Mesenchymal stem cell (in vitro differentiated cells and primary cell): ENCODE measurements around the gene POU4F3. TPM values are rescaled to one million over a fixed set of nuclear protein-coding genes. Genes with fewer than 3 reads are reported as not detected.

Source experiments
- DNase-seq: peaks from one replicate; pipeline ENCODE4 v3.0.0-alpha.2; 2013
- H2AFZ ChIP-seq: one replicate; pipeline ENCODE4 v1.6.1; 2013; ENCODE audit warnings: low read depth, mild to moderate bottlenecking, control low read depth, inconsistent platforms, low read length, moderate library complexity
- H2AK5ac ChIP-seq: 2 replicates; pipeline ENCODE4 v1.6.1; 2013; ENCODE audit warnings: low read length, moderate library complexity, mild to moderate bottlenecking, inconsistent platforms; ENCODE audit not compliant: severe bottlenecking
- H2BK120ac ChIP-seq: one replicate; pipeline ENCODE4 v1.6.1; 2013; ENCODE audit warnings: low read depth, mild to moderate bottlenecking, inconsistent platforms, low read length, moderate library complexity
- H2BK12ac ChIP-seq, 2 experiments: one replicate each; pipeline ENCODE4 v1.6.1; 2013; ENCODE audit warnings: inconsistent platforms in 2 of 2, low read length in 2 of 2, mild to moderate bottlenecking in 2 of 2, moderate library complexity in 2 of 2, control low read depth in 1 of 2
- H2BK15ac ChIP-seq: one replicate; pipeline ENCODE4 v1.6.1; 2013; ENCODE audit warnings: mild to moderate bottlenecking, low read depth, inconsistent platforms; ENCODE audit not compliant: poor library complexity, severe bottlenecking
- H2BK5ac ChIP-seq: 2 replicates; pipeline ENCODE4 v1.6.1; 2013; ENCODE audit warnings: low read depth, mild to moderate bottlenecking, low read length, control low read depth, inconsistent platforms; ENCODE audit not compliant: poor library complexity, severe bottlenecking
- H3K14ac ChIP-seq, 2 experiments: one replicate each; pipeline ENCODE4 v1.6.1; 2013; ENCODE audit warnings: inconsistent platforms in 2 of 2, low read length in 2 of 2, control low read depth in 1 of 2, mild to moderate bottlenecking in 1 of 2, moderate library complexity in 1 of 2
- H3K18ac ChIP-seq, 2 experiments: one replicate each; pipeline ENCODE4 v1.6.1; 2013; ENCODE audit warnings: inconsistent platforms in 2 of 2, low read length in 2 of 2, control low read depth in 1 of 2, low read depth in 1 of 2, mild to moderate bottlenecking in 1 of 2
- H3K23ac ChIP-seq, 2 experiments: one replicate each; pipeline ENCODE4 v1.6.1; 2013; ENCODE audit warnings: inconsistent platforms in 2 of 2, low read length in 2 of 2, mild to moderate bottlenecking in 2 of 2, moderate library complexity in 2 of 2, control low read depth in 1 of 2
- H3K27ac ChIP-seq: 2 replicates; pipeline ENCODE4 v1.5.1; 2013; ENCODE audit warnings: mild to moderate bottlenecking, moderate library complexity, low read length, control low read depth, inconsistent platforms; ENCODE audit not compliant: poor library complexity, severe bottlenecking
- H3K27me3 ChIP-seq, 2 experiments: 2 replicates each; pipeline versions ENCODE4 v1.6.1 to v1.7.0; 2013; ENCODE audit warnings: low read length in 2 of 2, mild to moderate bottlenecking in 2 of 2, moderate library complexity in 2 of 2, control low read depth in 1 of 2, inconsistent platforms in 1 of 2; ENCODE audit not compliant: control insufficient read depth in 1 of 2, insufficient read depth in 1 of 2
- H3K36me3 ChIP-seq, 2 experiments: 2 replicates each; pipeline versions ENCODE4 v1.6.1 to v1.7.0; 2013; ENCODE audit warnings: low read length in 2 of 2, control low read depth in 1 of 2, inconsistent platforms in 1 of 2, low read depth in 1 of 2, mild to moderate bottlenecking in 1 of 2; ENCODE audit not compliant: insufficient read depth in 2 of 2, control insufficient read depth in 1 of 2
- H3K4ac ChIP-seq, 2 experiments: one replicate each; pipeline ENCODE4 v1.6.1; 2013; ENCODE audit warnings: inconsistent platforms in 2 of 2, low read length in 2 of 2, mild to moderate bottlenecking in 2 of 2, moderate library complexity in 2 of 2, control low read depth in 1 of 2, low read depth in 1 of 2
- H3K4me1 ChIP-seq: 2 replicates; pipeline ENCODE4 v1.6.1; 2013; ENCODE audit warnings: low read depth, low read length, control low read depth; ENCODE audit not compliant: control insufficient read depth, insufficient read depth
- H3K4me2 ChIP-seq: 2 replicates; pipeline ENCODE4 v1.6.1; 2013; ENCODE audit warnings: low read length, mild to moderate bottlenecking, inconsistent platforms; ENCODE audit not compliant: poor library complexity, severe bottlenecking
- H3K4me3 ChIP-seq, 2 experiments: 2 replicates each; pipeline versions ENCODE4 v1.5.1 to v1.7.0; 2013; ENCODE audit warnings: low read length in 2 of 2, mild to moderate bottlenecking in 2 of 2, control low read depth in 1 of 2, low read depth in 1 of 2; ENCODE audit not compliant: insufficient read depth in 1 of 2
- H3K79me1 ChIP-seq: replicated peaks from 2 replicates; pipeline ENCODE4 v1.6.1; 2013; ENCODE audit warnings: mild to moderate bottlenecking, control low read depth, low read length, inconsistent platforms; ENCODE audit not compliant: poor library complexity, severe bottlenecking
- H3K9ac ChIP-seq: 2 replicates; pipeline ENCODE4 v1.7.0; 2013; ENCODE audit warnings: mild to moderate bottlenecking, low read length, moderate library complexity
- H3K9me3 ChIP-seq: 2 replicates; pipeline ENCODE4 v1.7.0; 2013; ENCODE audit warnings: mild to moderate bottlenecking, low read length; ENCODE audit not compliant: control insufficient read depth
- H4K8ac ChIP-seq: one replicate; pipeline ENCODE4 v1.6.1; 2013; ENCODE audit warnings: inconsistent platforms, mild to moderate bottlenecking, low read length, moderate library complexity
- H4K91ac ChIP-seq: one replicate; pipeline ENCODE4 v1.6.1; 2013; ENCODE audit warnings: mild to moderate bottlenecking, low read length, inconsistent platforms
- WGBS: methylation state at CpG from one replicate; pipeline ENCODE4 v1.1.7; 2013; ENCODE audit warnings: mixed read lengths; 5-methylcytosine and 5-hydroxymethylcytosine counted together
- polyA plus RNA-seq, 2 experiments: library from polyadenylated mRNA; stranded (reverse); fragments of 200-250 nt; gene quantifications; one replicate each; pipeline ENCODE4 v1.2.3, GENCODE V29; 2013

The POU4F3 gene
- polyA plus RNA-seq (2013, experiment 1 of 2): 0.06 TPM
- polyA plus RNA-seq (2013, experiment 2 of 2): 0.05 TPM

- Histone ChIP-seq H4K8ac (no peak within 1 kb of the TSS), H3K27ac (no peak within 1 kb of the TSS), H4K91ac (no peak within 1 kb of the TSS), H3K9me3 (peaks cover 5% of the 10 kb centered on the region), H3K14ac (no peak within 1 kb of the TSS), H3K4me3 (peak within 1 kb of the TSS in 1 of 2 experiments; percentile 8), H3K27me3 (peaks cover 99% of the 10 kb centered on the region in 2 experiments), H2BK5ac (no peak within 1 kb of the TSS), H2AK5ac (no peak within 1 kb of the TSS), H2BK12ac (no peak within 1 kb of the TSS), H3K9ac (no peak within 1 kb of the TSS), H3K18ac (no peak within 1 kb of the TSS), H2AFZ (peak within 1 kb of the TSS; percentile 42), H3K36me3 (no peaks in the 10 kb centered on the region), H3K4me1 (peaks cover 26% of the 10 kb centered on the region), H3K4me2 (no peak within 1 kb of the TSS), H2BK120ac (no peak within 1 kb of the TSS), H2BK15ac (no peak within 1 kb of the TSS), H3K4ac (no peak within 1 kb of the TSS), H3K23ac (no peak within 1 kb of the TSS), H3K79me1 (no peaks in the 10 kb centered on the region)
- no peak for DNase-seq
- 2% methylated on average over 66 of the region's 70 CpGs for WGBS
Measured at GRCh38 chr5:146338774-146339714, at the start of gene POU4F3. Gene POU4F3 (plus strand): TSS chr5:146338839. CDS start chr5:146339113, 274 bp downstream.

GRCh38 chr5:146290318-146290717 is 48.3 kb upstream of the POU4F3 start:
- Histone ChIP-seq H3K18ac (no peak overlapping the region), H2BK120ac (no peak overlapping the region)

GRCh38 chr5:146291421-146292074 is 47.1 kb upstream of the POU4F3 start:
- WGBS: 39% methylated on average over 3 of the region's 5 CpGs

More at GRCh38 chr5:146290318-146290717, 48.3 kb upstream of the POU4F3 start:
- Histone ChIP-seq H3K79me1 (peaks cover 1% of the 10 kb centered on the region), H2BK15ac (no peak overlapping the region), H3K9me3 (no peaks in the 10 kb centered on the region), H3K9ac (no peak overlapping the region), H3K14ac (no peak overlapping the region), H4K91ac (no peak overlapping the region), H2AFZ (no peak overlapping the region), H3K4me2 (no peak overlapping the region), H3K27ac (no peak overlapping the region), H4K8ac (no peak overlapping the region), H2BK5ac (no peak overlapping the region), H2AK5ac (no peak overlapping the region), H2BK12ac (no peak overlapping the region), H3K23ac (no peak overlapping the region), H3K4me1 (no peaks in the 10 kb centered on the region), H3K4me3 (no peak overlapping the region), H3K27me3 (no peaks in the 10 kb centered on the region), H3K36me3 (peaks cover 0 to 23% of the 10 kb centered on the region in 2 experiments), H3K4ac (no peak overlapping the region)
- WGBS: 100% methylated on average over 2 of the region's 2 CpGs
- DNase-seq: no peak

GRCh38 chr5:146296245-146296644 is 42.4 kb upstream of the POU4F3 start:
- Histone ChIP-seq H3K27ac (no peak overlapping the region), H2BK12ac (no peak overlapping the region), H3K9ac (no peak overlapping the region), H3K9me3 (no peaks in the 10 kb centered on the region), H3K4me2 (no peak overlapping the region), H3K4me1 (no peaks in the 10 kb centered on the region), H2BK15ac (no peak overlapping the region), H3K4me3 (no peak overlapping the region), H3K18ac (no peak overlapping the region), H3K27me3 (no peaks in the 10 kb centered on the region), H2BK120ac (no peak overlapping the region), H3K23ac (no peak overlapping the region), H3K4ac (no peak overlapping the region), H2AFZ (no peak overlapping the region), H2BK5ac (no peak overlapping the region), H3K79me1 (no peaks in the 10 kb centered on the region), H2AK5ac (no peak overlapping the region), H4K8ac (no peak overlapping the region), H4K91ac (no peak overlapping the region), H3K36me3 (no peaks in the 10 kb centered on the region), H3K14ac (no peak overlapping the region)
- DNase-seq: no peak
- 91% methylated on average over 6 of the region's 7 CpGs for WGBS

More at GRCh38 chr5:146291421-146292074, 47.1 kb upstream of the POU4F3 start:
- no peak overlapping the region for H2AK5ac ChIP-seq
- no peak overlapping the region for H2BK15ac ChIP-seq
- H4K91ac ChIP-seq: no peak overlapping the region
- H3K18ac ChIP-seq: no peak overlapping the region
- no peaks in the 10 kb centered on the region for H3K27me3 ChIP-seq
- H3K4me3 ChIP-seq: no peak overlapping the region
- no peaks in the 10 kb centered on the region for H3K4me1 ChIP-seq
- H3K14ac ChIP-seq: no peak overlapping the region
- H2AFZ ChIP-seq: no peak overlapping the region
- peaks cover 0 to 16% of the 10 kb centered on the region in 2 experiments for H3K36me3 ChIP-seq
- H3K9me3 ChIP-seq: no peaks in the 10 kb centered on the region
- peaks cover 1% of the 10 kb centered on the region for H3K79me1 ChIP-seq
- no peak overlapping the region for H3K27ac ChIP-seq
- no peak overlapping the region for H4K8ac ChIP-seq
- H2BK120ac ChIP-seq: no peak overlapping the region
- H3K9ac ChIP-seq: no peak overlapping the region
- H2BK12ac ChIP-seq: no peak overlapping the region
- peak; percentile 58 for DNase-seq
- no peak overlapping the region for H3K4me2 ChIP-seq
- no peak overlapping the region for H3K4ac ChIP-seq
- H3K23ac ChIP-seq: no peak overlapping the region
- no peak overlapping the region for H2BK5ac ChIP-seq
